Neural cell (in vitro differentiated cells): ENCODE measurements around the gene POLR1F. TPM values are rescaled to one million over a fixed set of nuclear protein-coding genes. Genes with fewer than 3 reads are reported as not detected.
"Not testable (repeated sequence)": the region's sequence is repeated elsewhere in the genome, so short reads cannot be mapped to it uniquely, and the experiment has no call there.

Source experiments
- H2AFZ ChIP-seq: fragments of 200-600, 300-800 bp; sonication (generic), shearing (Covaris generic); 2 replicates; pipeline ENCODE4 v1.6.0; 2014; ENCODE audit warnings: low read depth, mild to moderate bottlenecking, antibody characterized with exemption, low read length, moderate library complexity
- H3F3A ChIP-seq: fragments of 200-600 bp; shearing (Covaris generic); 2 replicates; pipeline ENCODE4 v1.6.1; 2016; ENCODE audit warnings: mild to moderate bottlenecking, moderate library complexity, mixed read lengths, antibody characterized with exemption, low read length; ENCODE audit not compliant: insufficient read depth, poor library complexity, severe bottlenecking
- H3K27ac ChIP-seq: fragments of 200-600, 300-800 bp; sonication (generic), shearing (Covaris generic); 2 replicates; pipeline ENCODE4 v1.5.1; 2014; ENCODE audit warnings: mild to moderate bottlenecking, low read length, moderate library complexity
- H3K27me3 ChIP-seq: fragments of 300-800, 200-600 bp; sonication (generic), shearing (Covaris generic); 2 replicates; pipeline ENCODE4 v1.6.0; 2014; ENCODE audit warnings: mild to moderate bottlenecking, low read depth, low read length, moderate library complexity; ENCODE audit not compliant: insufficient read depth
- H3K36me3 ChIP-seq: fragments of 300-800, 200-600 bp; sonication (generic), shearing (Covaris generic); 2 replicates; pipeline ENCODE4 v1.5.1; 2014; ENCODE audit warnings: mild to moderate bottlenecking, antibody characterized with exemption, low read length, moderate library complexity; ENCODE audit not compliant: insufficient read depth
- H3K4me2 ChIP-seq: fragments of 300-800, 200-600 bp; sonication (generic), shearing (Covaris generic); 2 replicates; pipeline ENCODE4 v1.6.0; 2014; ENCODE audit warnings: mild to moderate bottlenecking, low read length
- H3K4me3 ChIP-seq: fragments of 300-800, 200-600 bp; sonication (generic), shearing (Covaris generic); 2 replicates; pipeline ENCODE4 v1.5.1; 2014; ENCODE audit warnings: mild to moderate bottlenecking, low read length, moderate library complexity
- H3K79me2 ChIP-seq: fragments of 200-600 bp; shearing (Covaris generic); replicated peaks from 2 replicates; pipeline ENCODE4 v1.6.0; 2014; ENCODE audit warnings: mild to moderate bottlenecking, low read length, moderate library complexity; ENCODE audit not compliant: insufficient read depth
- H3K9ac ChIP-seq: fragments of 300-800, 200-600 bp; sonication (generic), shearing (Covaris generic); 2 replicates; pipeline ENCODE4 v1.6.1; 2016; ENCODE audit warnings: mild to moderate bottlenecking, low read length, mixed read lengths
- H3K9me2 ChIP-seq: fragments of 200-600 bp; shearing (Covaris generic); 2 replicates; pipeline ENCODE4 v1.6.1; 2016; ENCODE audit warnings: mild to moderate bottlenecking, low read length, mixed read lengths; ENCODE audit not compliant: insufficient read depth
- H3K9me3 ChIP-seq: fragments of 200-600, 300-800 bp; sonication (generic), shearing (Covaris generic); 2 replicates; pipeline ENCODE4 v1.6.1; 2016; ENCODE audit warnings: mild to moderate bottlenecking, mixed run types, low read length, moderate library complexity, mixed read lengths
- H4K20me1 ChIP-seq: fragments of 200-600 bp; shearing (Covaris generic); 2 replicates; pipeline ENCODE4 v1.6.1; 2016; ENCODE audit warnings: mild to moderate bottlenecking, mixed run types; ENCODE audit not compliant: insufficient read depth
- EP300 ChIP-seq: fragments of 450-650 bp; conservative IDR thresholded peaks from 2 replicates; pipeline ENCODE4 v1.6.1; 2014; ENCODE audit warnings: antibody characterized with exemption, mild to moderate bottlenecking, moderate library complexity; ENCODE audit not compliant: poor library complexity, severe bottlenecking
- EZH2 ChIP-seq: fragments of 200-600, 300-800 bp; shearing (Covaris generic), sonication (generic); IDR thresholded peaks from 2 replicates; pipeline ENCODE4 v1.6.1; 2014; ENCODE audit warnings: antibody characterized with exemption, low read length, borderline replicate concordance, mild to moderate bottlenecking; ENCODE audit not compliant: insufficient read depth, poor library complexity, severe bottlenecking
- MXI1 ChIP-seq: fragments of 450-650 bp; conservative IDR thresholded peaks from 2 replicates; pipeline ENCODE4 v1.6.1; 2014; ENCODE audit warnings: antibody characterized with exemption, mild to moderate bottlenecking; ENCODE audit not compliant: poor library complexity, severe bottlenecking
- POLR2AphosphoS5 ChIP-seq: IDR thresholded peaks from 2 replicates; pipeline ENCODE4 v1.6.1; 2012
- RAD21 ChIP-seq: fragments of 450-650 bp; conservative IDR thresholded peaks from 2 replicates; pipeline ENCODE4 v1.6.1; 2014; ENCODE audit warnings: antibody characterized with exemption, mild to moderate bottlenecking, moderate library complexity
- REST ChIP-seq: IDR thresholded peaks from 2 replicates; pipeline ENCODE4 v1.6.1; 2012; ENCODE audit warnings: borderline replicate concordance
- SMC3 ChIP-seq: fragments of 450-650 bp; conservative IDR thresholded peaks from 2 replicates; pipeline ENCODE4 v1.6.1; 2014; ENCODE audit warnings: antibody characterized with exemption, mild to moderate bottlenecking, moderate library complexity; ENCODE audit not compliant: poor library complexity
- TAF1 ChIP-seq: IDR thresholded peaks from 2 replicates; pipeline ENCODE4 v1.6.1; 2012; ENCODE audit warnings: low read depth
- polyA plus RNA-seq: library from polyadenylated mRNA; depleted of rRNA; stranded (reverse); fragments of >200 nt; gene quantifications from 2 replicates; pipeline ENCODE4 v1.2.3, GENCODE V29; 2014
- TF ChIP-seq, protein P1 (sequence below): fragments of 450-650 bp; IDR thresholded peaks from 2 replicates; pipeline ENCODE4 v1.5.1; 2014; ENCODE audit warnings: antibody characterized with exemption, mild to moderate bottlenecking, moderate library complexity; ENCODE audit not compliant: poor library complexity, severe bottlenecking

The POLR1F gene
- polyA plus RNA-seq, 1 donor from 2014 or later, result 11.9 TPM

DNA sequence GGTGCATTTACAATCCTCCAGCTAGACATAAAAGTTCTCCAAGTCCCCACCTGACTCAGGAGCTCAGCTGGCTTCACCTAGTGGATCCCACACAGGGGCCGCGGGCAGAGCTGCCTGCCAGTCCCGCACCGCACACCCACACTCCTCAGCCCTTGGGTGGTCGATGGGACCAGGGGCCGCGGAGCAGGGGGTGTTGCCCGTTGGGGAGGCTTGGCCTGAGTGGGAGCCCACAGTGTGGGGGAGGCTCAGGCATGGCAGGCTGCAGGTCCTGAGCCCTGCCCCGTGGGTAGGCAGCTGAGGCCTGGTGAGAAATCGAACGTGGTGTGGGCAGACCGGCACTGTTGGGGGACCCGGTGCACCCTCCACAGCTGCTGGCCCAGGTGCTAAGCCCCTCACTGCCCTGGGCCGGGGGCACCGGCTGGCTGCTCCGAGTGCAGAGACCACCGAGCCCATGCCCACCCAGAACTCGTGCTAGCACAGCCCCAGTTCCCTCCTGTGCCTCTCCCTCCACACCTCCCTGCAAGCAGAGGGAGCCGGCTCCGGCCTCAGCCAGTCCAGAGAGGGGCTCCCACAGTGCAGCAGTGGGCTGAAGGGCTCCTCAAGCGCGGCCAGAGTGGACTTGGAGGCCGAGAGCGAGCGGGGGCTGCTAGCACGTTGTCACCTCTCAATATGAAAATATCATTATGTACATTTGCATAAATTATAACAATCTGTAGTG, 16.6 kb downstream of the POLR1F start:
- Histone ChIP-seq H3K79me2 (no peaks in the 10 kb centered on the region), H3K27me3 (no peaks in the 10 kb centered on the region), H2AFZ (no peak overlapping the region), H3F3A (no peaks in the 10 kb centered on the region), H3K4me2 (no peak overlapping the region), H3K4me3 (no peak overlapping the region), H3K36me3 (no peaks in the 10 kb centered on the region), H3K9me3 (no peaks in the 10 kb centered on the region), H3K9me2 (no peaks in the 10 kb centered on the region), H3K9ac (no peak overlapping the region), H4K20me1 (no peaks in the 10 kb centered on the region), H3K27ac (no peak overlapping the region)
- no peak for TF ChIP-seq POLR2AphosphoS5
- TF ChIP-seq TAF1, result no peak
- TF ChIP-seq MXI1, result no peak
- TF ChIP-seq, protein P1, sequence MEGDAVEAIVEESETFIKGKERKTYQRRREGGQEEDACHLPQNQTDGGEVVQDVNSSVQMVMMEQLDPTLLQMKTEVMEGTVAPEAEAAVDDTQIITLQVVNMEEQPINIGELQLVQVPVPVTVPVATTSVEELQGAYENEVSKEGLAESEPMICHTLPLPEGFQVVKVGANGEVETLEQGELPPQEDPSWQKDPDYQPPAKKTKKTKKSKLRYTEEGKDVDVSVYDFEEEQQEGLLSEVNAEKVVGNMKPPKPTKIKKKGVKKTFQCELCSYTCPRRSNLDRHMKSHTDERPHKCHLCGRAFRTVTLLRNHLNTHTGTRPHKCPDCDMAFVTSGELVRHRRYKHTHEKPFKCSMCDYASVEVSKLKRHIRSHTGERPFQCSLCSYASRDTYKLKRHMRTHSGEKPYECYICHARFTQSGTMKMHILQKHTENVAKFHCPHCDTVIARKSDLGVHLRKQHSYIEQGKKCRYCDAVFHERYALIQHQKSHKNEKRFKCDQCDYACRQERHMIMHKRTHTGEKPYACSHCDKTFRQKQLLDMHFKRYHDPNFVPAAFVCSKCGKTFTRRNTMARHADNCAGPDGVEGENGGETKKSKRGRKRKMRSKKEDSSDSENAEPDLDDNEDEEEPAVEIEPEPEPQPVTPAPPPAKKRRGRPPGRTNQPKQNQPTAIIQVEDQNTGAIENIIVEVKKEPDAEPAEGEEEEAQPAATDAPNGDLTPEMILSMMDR, result no peak
- TF ChIP-seq RAD21, result no peak
- TF ChIP-seq EP300, result no peak
- TF ChIP-seq REST, result no peak
- no peak for TF ChIP-seq EZH2
- no peak for TF ChIP-seq SMC3

DNA sequence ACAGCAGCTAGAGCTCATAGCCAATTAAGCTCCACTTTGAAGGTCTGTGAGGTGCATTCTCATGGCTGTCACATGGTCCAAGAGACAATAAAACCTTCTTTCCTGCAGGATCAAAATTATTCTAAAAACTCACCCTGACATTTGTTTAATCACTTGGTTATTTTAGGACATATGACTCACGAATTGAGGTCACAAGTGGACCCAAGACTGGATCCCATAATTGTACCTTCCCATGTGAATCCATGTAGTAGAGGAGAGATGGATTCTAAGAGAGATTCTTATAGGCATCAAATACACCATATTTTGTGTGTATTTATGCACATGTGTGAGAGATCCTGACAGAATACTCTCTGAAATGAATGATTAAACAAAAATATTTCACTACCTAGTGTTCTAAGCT, 18.1 kb downstream of the POLR1F start:
- Histone ChIP-seq H3K9me3 (no peaks in the 10 kb centered on the region), H3K27me3 (no peaks in the 10 kb centered on the region), H2AFZ (no peak overlapping the region), H4K20me1 (no peaks in the 10 kb centered on the region), H3K27ac (no peak overlapping the region), H3K36me3 (no peaks in the 10 kb centered on the region), H3K4me2 (no peak overlapping the region), H3K9me2 (no peaks in the 10 kb centered on the region), H3F3A (no peaks in the 10 kb centered on the region), H3K4me3 (no peak overlapping the region), H3K9ac (no peak overlapping the region), H3K79me2 (no peaks in the 10 kb centered on the region)
- TF ChIP-seq REST, result no peak
- no peak for TF ChIP-seq MXI1
- TF ChIP-seq, protein P1, result no peak
- no peak for TF ChIP-seq POLR2AphosphoS5
- no peak for TF ChIP-seq EZH2
- TF ChIP-seq SMC3, result no peak
- TF ChIP-seq RAD21, result no peak
- no peak for TF ChIP-seq EP300
- no peak for TF ChIP-seq TAF1

- H2AFZ ChIP-seq, H3F3A ChIP-seq, H3K79me2 ChIP-seq, H3K36me3 ChIP-seq, H3K27me3 ChIP-seq, H3K9me3 ChIP-seq, H3K4me3 ChIP-seq, H4K20me1 ChIP-seq, H3K9me2 ChIP-seq, H3K9ac ChIP-seq, H3K4me2 ChIP-seq, H3K27ac ChIP-seq: not testable (repeated sequence)
These were observed 19.7 kb downstream of the POLR1F start for GRCh38 chr7:19689130-19689529.
